GM23338 (cell line): ENCODE data around the gene SEC22A.

Experiments
- CREB1 ChIP-seq: fragments of 250-450 bp; sonication (Bioruptor Pico); IDR thresholded peaks from 2 replicates; pipeline ENCODE4 v1.5.0; 2020; ENCODE audit warnings: low read depth, mild to moderate bottlenecking, moderate library complexity
- CTCF ChIP-seq, 2 experiments: fragments of 200-600 bp in 1 of 2; sonication (generic) in 1 of 2; conservative IDR thresholded peaks; 2 replicates each; pipeline versions ENCODE4 v1.5.1 to v1.6.1; 2016 to 2017; ENCODE audit warnings: antibody characterized with exemption in 2 of 2, low read depth in 2 of 2, mild to moderate bottlenecking in 2 of 2, moderate library complexity in 1 of 2
- EZH2 ChIP-seq: fragments of 200-600 bp; sonication (generic); IDR thresholded peaks from one replicate; pipeline ENCODE4 v1.8.0; 2017; ENCODE audit warnings: antibody characterized with exemption, mild to moderate bottlenecking, low read depth; ENCODE audit not compliant: unreplicated experiment
- EZH2phosphoT487 ChIP-seq: fragments of 200-600 bp; sonication (generic); IDR thresholded peaks from one replicate; pipeline ENCODE4 v1.8.1; 2018; ENCODE audit warnings: antibody characterized with exemption; ENCODE audit not compliant: unreplicated experiment
- JUNB ChIP-seq: IDR thresholded peaks from one replicate; pipeline ENCODE4 v1.6.1; 2016; ENCODE audit warnings: antibody characterized with exemption; ENCODE audit not compliant: unreplicated experiment
- POLR2AphosphoS5 ChIP-seq: IDR thresholded peaks from 2 replicates; pipeline ENCODE4 v1.6.1; 2016; ENCODE audit warnings: antibody characterized with exemption, low read depth
- REST ChIP-seq: IDR thresholded peaks from one replicate; pipeline ENCODE4 v1.6.1; 2018; ENCODE audit warnings: antibody characterized with exemption; ENCODE audit not compliant: unreplicated experiment
- STAT1 ChIP-seq: IDR thresholded peaks from one replicate; pipeline ENCODE4 v1.6.1; 2016; ENCODE audit warnings: antibody characterized with exemption; ENCODE audit not compliant: unreplicated experiment
- ZNF331 ChIP-seq: fragments of 250-450 bp; sonication (Bioruptor Pico); IDR thresholded peaks from 2 replicates; pipeline ENCODE4 v1.5.0; 2020; ENCODE audit warnings: low read depth, mild to moderate bottlenecking, moderate library complexity

GRCh38 chr3:123285931-123286307 lies 84.2 kb downstream of the SEC22A start:
- TF ChIP-seq CTCF (conservative IDR thresholded peaks at IDR 0.05; ENCODE audit: low read depth in 2 of 2) (no peak), POLR2AphosphoS5 (no peak), REST (no peak), JUNB (no peak), ZNF331 (CRISPR knock-in tag) (no peak), STAT1 (no peak), EZH2phosphoT487 (no peak), EZH2 (no peak), CREB1 (CRISPR knock-in tag) (no peak)
